HG02981 (cell line): Measurements from ENCODE around the gene ZACN.

ENCODE experiments used
- ATAC-seq: cut with Tn5 transposase; IDR thresholded peaks from one replicate; pipeline ENCODE4 v1.9.1; 2021; ENCODE audit warnings: mild to moderate bottlenecking, moderate library complexity; ENCODE audit not compliant: unreplicated experiment

ZACN gene

GRCh38 chr17:76081295-76082210 is 2.6 kb downstream of the ZACN start:
- ATAC-seq, result no peak

GRCh38 chr17:76082326-76083251 is 3.6 kb downstream of the ZACN start:
- no peak for ATAC-seq

GRCh38 chr17:76083536-76084182 is 4.7 kb downstream of the ZACN start:
- no peak for ATAC-seq

GRCh38 chr17:76085066-76085730 is 6.2 kb downstream of the ZACN start:
- ATAC-seq, result no peak

GRCh38 chr17:76085731-76086366 is 6.9 kb downstream of the ZACN start:
- ATAC-seq, result no peak

GRCh38 chr17:76086384-76086783 is 7.4 kb downstream of the ZACN start:
- no peak for ATAC-seq

GRCh38 chr17:76087531-76087930 is 8.5 kb downstream of the ZACN start:
- ATAC-seq, result no peak

- ATAC-seq, result no peak
Measured at GRCh38 chr17:76088041-76088867, 9.3 kb downstream of the ZACN start.

- ATAC-seq, result no peak
Measured at GRCh38 chr17:76088868-76089576, 10.0 kb downstream of the ZACN start.

- no peak for ATAC-seq
Measured at GRCh38 chr17:76089680-76090516, 10.9 kb downstream of the ZACN start.

GRCh38 chr17:76090517-76091129 is 11.6 kb downstream of the ZACN start:
- no peak for ATAC-seq

- ATAC-seq, result no peak
Measured at GRCh38 chr17:76091526-76092286, 12.7 kb downstream of the ZACN start.

- no peak for ATAC-seq
Measured at GRCh38 chr17:76092526-76093413, 13.8 kb downstream of the ZACN start.

GRCh38 chr17:76094046-76094445 is 15.1 kb downstream of the ZACN start:
- no peak for ATAC-seq

GRCh38 chr17:76095943-76096342 is 17.0 kb downstream of the ZACN start:
- no peak for ATAC-seq
